SH-SY5Y (cell line): Measurements from ENCODE around the gene SLC44A5.

Experiments
- GATA2 ChIP-seq: IDR thresholded peaks from 2 replicates; pipeline ENCODE4 v1.6.1; 2011; ENCODE audit warnings: mild to moderate bottlenecking, low read depth, low read length
- GATA3 ChIP-seq: IDR thresholded peaks from 2 replicates; pipeline ENCODE4 v1.6.1; 2011; ENCODE audit warnings: low read depth, mild to moderate bottlenecking, low read length, moderate library complexity

DNA sequence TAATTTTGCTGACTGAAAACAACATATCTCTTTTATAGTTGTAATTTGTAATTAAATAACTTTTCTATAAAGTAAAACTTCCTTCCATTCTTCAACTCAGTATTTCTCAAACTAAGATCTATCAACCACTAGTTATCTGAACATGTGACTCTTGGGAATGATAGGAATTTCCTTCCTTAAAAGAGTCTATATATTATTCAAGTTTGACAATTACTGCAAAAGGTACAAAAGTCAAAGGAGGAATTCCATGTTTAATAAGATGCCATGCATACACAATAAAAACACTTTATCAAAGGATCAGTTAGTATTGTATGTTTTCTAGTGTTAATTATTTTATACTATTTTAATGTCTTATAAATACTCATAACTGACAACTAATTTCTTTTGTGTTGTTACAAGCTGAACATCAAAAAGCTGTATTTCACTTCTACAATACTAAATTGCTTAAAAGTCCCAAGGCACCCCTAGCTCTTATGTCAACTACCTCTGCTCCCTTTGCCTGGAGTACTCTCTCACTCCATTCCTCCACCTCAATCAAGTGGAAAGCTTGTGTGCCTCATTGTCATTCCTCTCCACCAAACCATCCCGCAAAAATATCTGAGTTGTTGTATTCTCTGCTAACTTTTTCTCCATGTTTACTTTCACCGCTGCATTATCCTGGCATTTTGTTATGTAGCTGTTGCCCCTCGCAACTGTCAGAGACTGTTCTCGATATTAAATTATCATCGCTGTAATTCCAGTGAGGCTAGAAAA is 67.9 kb downstream of the SLC44A5 start:
- TF ChIP-seq GATA2 (no peak), GATA3 (no peak)
